GM12878 (cell line): ENCODE data around the gene MSI2. TPM values are rescaled to one million over a fixed set of nuclear protein-coding genes. Genes with fewer than 3 reads are reported as not detected.

Experiments
- BACH1 ChIP-seq: fragments of 450-650 bp; IDR thresholded peaks from 2 replicates; pipeline ENCODE4 v1.6.1; 2017; ENCODE audit warnings: mild to moderate bottlenecking, borderline replicate concordance
- BCL11A ChIP-seq: IDR thresholded peaks from 2 replicates; pipeline ENCODE4 v1.6.1; 2011; ENCODE audit warnings: low read depth, low read length
- CHD1 ChIP-seq: IDR thresholded peaks from 2 replicates; pipeline ENCODE4 v1.6.1; 2012; ENCODE audit warnings: low read depth, low read length, improper control_type of control experiment
- EZH2 ChIP-seq: IDR thresholded peaks from 2 replicates; pipeline ENCODE4 v1.6.1; 2012; ENCODE audit warnings: low read depth, mild to moderate bottlenecking, control low read depth, inconsistent platforms, low read length, borderline replicate concordance; ENCODE audit not compliant: control insufficient read depth
- FOS ChIP-seq: IDR thresholded peaks from 3 replicates; pipeline ENCODE4 v1.6.1; 2011; ENCODE audit warnings: borderline replicate concordance; ENCODE audit not compliant: insufficient read length; ENCODE audit errors: extremely low read depth
- GABPA ChIP-seq: IDR thresholded peaks from 2 replicates; pipeline ENCODE4 v1.6.1; 2014; ENCODE audit warnings: antibody characterized with exemption, low read depth, mild to moderate bottlenecking, inconsistent platforms
- HCFC1 ChIP-seq: fragments of 150-350 bp; IDR thresholded peaks from 2 replicates; pipeline ENCODE4 v1.6.1; 2014; ENCODE audit warnings: low read length
- KAT2A ChIP-seq: conservative IDR thresholded peaks from 2 replicates; pipeline ENCODE4 v1.6.1; 2011; ENCODE audit warnings: low read depth, low read length; ENCODE audit not compliant: control insufficient read depth
- MLLT1 ChIP-seq: fragments of 450-650 bp; IDR thresholded peaks from 2 replicates; pipeline ENCODE4 v1.6.1; 2016; ENCODE audit warnings: mild to moderate bottlenecking
- MTA3 ChIP-seq: IDR thresholded peaks from 2 replicates; pipeline ENCODE4 v1.6.1; 2012; ENCODE audit warnings: low read length, inconsistent platforms, borderline replicate concordance
- POLR2AphosphoS2 ChIP-seq: IDR thresholded peaks from 2 replicates; pipeline ENCODE4 v1.6.1; 2011; ENCODE audit warnings: low read depth, mild to moderate bottlenecking, low read length, improper control_type of control experiment, moderate library complexity
- SMARCA5 ChIP-seq: fragments of 450-650 bp; IDR thresholded peaks from 2 replicates; pipeline ENCODE4 v1.6.1; 2017; ENCODE audit warnings: mild to moderate bottlenecking
- SREBF1 ChIP-seq: IDR thresholded peaks from 2 replicates; pipeline ENCODE4 v1.6.1; 2012; ENCODE audit warnings: mild to moderate bottlenecking, low read length
- SRF ChIP-seq, 2 experiments: IDR thresholded peaks; 2 replicates each; pipeline ENCODE4 v1.6.1; 2011; ENCODE audit warnings: low read depth in 2 of 2, low read length in 2 of 2, mild to moderate bottlenecking in 1 of 2, moderate library complexity in 1 of 2
- TCF3 ChIP-seq: IDR thresholded peaks from 2 replicates; pipeline ENCODE4 v1.6.1; 2012; ENCODE audit warnings: low read depth, mild to moderate bottlenecking, low read length, borderline replicate concordance; ENCODE audit not compliant: insufficient read depth
- USF2 ChIP-seq: IDR thresholded peaks from 2 replicates; pipeline ENCODE4 v1.6.1; 2011; ENCODE audit warnings: low read depth, low read length, improper control_type of control experiment, borderline replicate concordance
- YBX1 ChIP-seq: fragments of 450-650 bp; IDR thresholded peaks from 2 replicates; pipeline ENCODE4 v1.6.1; 2016; ENCODE audit warnings: antibody characterized with exemption
- YY1 ChIP-seq: IDR thresholded peaks from 2 replicates; pipeline ENCODE4 v1.6.1; 2011; ENCODE audit warnings: low read depth, mild to moderate bottlenecking, low read length
- ZBTB4 ChIP-seq: fragments of 450-650 bp; formaldehyde crosslinking; IDR thresholded peaks from 2 replicates; pipeline ENCODE4 v1.4.0; 2022; ENCODE audit warnings: mild to moderate bottlenecking, moderate library complexity
- ZNF274 ChIP-seq: IDR thresholded peaks from one replicate; pipeline ENCODE4 v1.8.0; 2011; ENCODE audit not compliant: insufficient read length, insufficient read depth
- ZNF384 ChIP-seq: IDR thresholded peaks from 2 replicates; pipeline ENCODE4 v1.6.1; 2012; ENCODE audit warnings: low read depth, mild to moderate bottlenecking, low read length, improper control_type of control experiment, borderline replicate concordance
- ZNF687 ChIP-seq: fragments of 450-650 bp; IDR thresholded peaks from 2 replicates; pipeline ENCODE4 v1.6.1; 2017; ENCODE audit warnings: mild to moderate bottlenecking, moderate library complexity
- polyA plus RNA-seq, 11 experiments: library from polyadenylated mRNA; depleted of rRNA in 4 of 11; unstranded in 6 of 11; stranded (reverse) in 5 of 11; fragments of >200 nt; fragmentation: Nextera tagmentation in 4 of 11; fragmentation: Illumina TruSeq in 1 of 11; extraction: Ambion mirVana in 4 of 11; extraction: Trizol in 1 of 11; gene quantifications; 1 replicate in 1 of 11; 2 replicates in 10 of 11; pipeline versions ENCODE4 v1.2.1 to v1.2.3, GENCODE V29; 2011 to 2016; ENCODE audit warnings: inconsistent platforms in 2 of 11, missing spikeins in 2 of 11, low read depth in 1 of 11
- total RNA-seq, 4 experiments: library from RNA; depleted of rRNA in 3 of 4; stranded (reverse); fragments of >200 nt in 3 of 4; fragmentation: Illumina TruSeq in 1 of 4; extraction: Trizol in 1 of 4; gene quantifications; 2 replicates each; pipeline versions ENCODE4 v1.2.1 to v1.2.3, GENCODE V29; 2013 to 2021

MSI2 gene
- total and polyA plus RNA-seq, 10 of the 15 experiments (the other 5 are each of a cell fraction or from before 2014, with no cell fraction given) = 6.1 to 76.1 (median 42.0) TPM

GRCh38 chr17:57622683-57623433 lies 366.5 kb downstream of the MSI2 start (continued):
- TF ChIP-seq POLR2AphosphoS2 = no peak
- no peak for TF ChIP-seq BACH1
- no peak for TF ChIP-seq ZNF384
- TF ChIP-seq CHD1 = no peak
- TF ChIP-seq EZH2 = no peak
- TF ChIP-seq GABPA = no peak
- no peak for TF ChIP-seq FOS
- 0 out of 2 replicates have a peak, but pooled peaks have one; percentile 22 for TF ChIP-seq ZNF687
- TF ChIP-seq YY1 = no peak
- no peak for TF ChIP-seq ZBTB4
- TF ChIP-seq USF2 = no peak
- no peak for TF ChIP-seq ZNF274
- TF ChIP-seq MLLT1 = no peak
- peak; percentile 67 for TF ChIP-seq BCL11A
- no peak for TF ChIP-seq SRF (IDR thresholded peaks at IDR 0.05; ENCODE audit: low read depth in 2 of 2, low read length in 2 of 2)
- 0 out of 2 replicates have a peak, but pooled peaks have one; percentile 38 for TF ChIP-seq MTA3
- no peak for TF ChIP-seq YBX1
- no peak for TF ChIP-seq HCFC1
- TF ChIP-seq TCF3 = no peak
- no peak for TF ChIP-seq SMARCA5
- no peak for TF ChIP-seq SREBF1
- TF ChIP-seq KAT2A = no peak
